ENCODE measurements around the gene EYS. TPM values are rescaled to one million over a fixed set of nuclear protein-coding genes. Genes with fewer than 3 reads are reported as not detected.

EYS gene
- polyA plus RNA-seq, 2 of the 4 experiments (the other 2 are of a cell fraction), result 0.03 to 0.06 TPM

GRCh38 chr6:65436281-65436680, 270.7 kb downstream of the EYS start:
- WGBS (ENCODE audit: missing lambda C conversion rate), result 11% methylated on average over 1 of the region's 1 CpG
- no peak for DNase-seq (ENCODE audit: low read depth in 1 of 2, low spot score in 1 of 2)
- Histone ChIP-seq H3K4me1 (no peaks in the 10 kb centered on the region), H3K4me3 (no peak overlapping the region), H3K27ac (no peak overlapping the region), H3K4me2 (no peak overlapping the region), H3K9me3 (no peaks in the 10 kb centered on the region)
- no peak for ATAC-seq
- no peak for TF ChIP-seq USF2 (IDR thresholded peaks at IDR 0.05)
- TF ChIP-seq, protein P1, sequence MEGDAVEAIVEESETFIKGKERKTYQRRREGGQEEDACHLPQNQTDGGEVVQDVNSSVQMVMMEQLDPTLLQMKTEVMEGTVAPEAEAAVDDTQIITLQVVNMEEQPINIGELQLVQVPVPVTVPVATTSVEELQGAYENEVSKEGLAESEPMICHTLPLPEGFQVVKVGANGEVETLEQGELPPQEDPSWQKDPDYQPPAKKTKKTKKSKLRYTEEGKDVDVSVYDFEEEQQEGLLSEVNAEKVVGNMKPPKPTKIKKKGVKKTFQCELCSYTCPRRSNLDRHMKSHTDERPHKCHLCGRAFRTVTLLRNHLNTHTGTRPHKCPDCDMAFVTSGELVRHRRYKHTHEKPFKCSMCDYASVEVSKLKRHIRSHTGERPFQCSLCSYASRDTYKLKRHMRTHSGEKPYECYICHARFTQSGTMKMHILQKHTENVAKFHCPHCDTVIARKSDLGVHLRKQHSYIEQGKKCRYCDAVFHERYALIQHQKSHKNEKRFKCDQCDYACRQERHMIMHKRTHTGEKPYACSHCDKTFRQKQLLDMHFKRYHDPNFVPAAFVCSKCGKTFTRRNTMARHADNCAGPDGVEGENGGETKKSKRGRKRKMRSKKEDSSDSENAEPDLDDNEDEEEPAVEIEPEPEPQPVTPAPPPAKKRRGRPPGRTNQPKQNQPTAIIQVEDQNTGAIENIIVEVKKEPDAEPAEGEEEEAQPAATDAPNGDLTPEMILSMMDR (IDR thresholded peaks at IDR 0.05), result no peak
- no peak for TF ChIP-seq SREBF2 (IDR thresholded peaks at IDR 0.05)
- TF ChIP-seq KDM5A (IDR thresholded peaks at IDR 0.05), result no peak
- no peak for TF ChIP-seq POLR2AphosphoS2 (conservative IDR thresholded peaks at IDR 0.05; ENCODE audit: low read length)
- no peak for TF ChIP-seq SMC3 (IDR thresholded peaks at IDR 0.05)
- TF ChIP-seq HEYL (CRISPR knock-in tag; IDR thresholded peaks at IDR 0.05), result no peak
- no peak for TF ChIP-seq CBX8 (IDR thresholded peaks at IDR 0.05)
- TF ChIP-seq KDM1A (IDR thresholded peaks at IDR 0.05; ENCODE audit: low read depth), result no peak
- no peak for TF ChIP-seq ZC3H11A (IDR thresholded peaks at IDR 0.05)
- TF ChIP-seq TP53 (CRISPR knock-in tag; IDR thresholded peaks at IDR 0.05), result no peak
- no peak for TF ChIP-seq MAFK (IDR thresholded peaks at IDR 0.05; ENCODE audit: partially characterized antibody)
- no peak for TF ChIP-seq HOXA7 (CRISPR knock-in tag; IDR thresholded peaks at IDR 0.05)
- no peak for TF ChIP-seq FOSL2 (IDR thresholded peaks at IDR 0.05)
- TF ChIP-seq FOSL2 (CRISPR knock-in tag; IDR thresholded peaks at IDR 0.05), result no peak
- no peak for TF ChIP-seq RARB (CRISPR knock-in tag; IDR thresholded peaks at IDR 0.05)
- TF ChIP-seq, protein P2, sequence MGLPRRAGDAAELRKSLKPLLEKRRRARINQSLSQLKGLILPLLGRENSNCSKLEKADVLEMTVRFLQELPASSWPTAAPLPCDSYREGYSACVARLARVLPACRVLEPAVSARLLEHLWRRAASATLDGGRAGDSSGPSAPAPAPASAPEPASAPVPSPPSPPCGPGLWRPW (IDR thresholded peaks at IDR 0.05), result no peak
- TF ChIP-seq, protein P3, sequence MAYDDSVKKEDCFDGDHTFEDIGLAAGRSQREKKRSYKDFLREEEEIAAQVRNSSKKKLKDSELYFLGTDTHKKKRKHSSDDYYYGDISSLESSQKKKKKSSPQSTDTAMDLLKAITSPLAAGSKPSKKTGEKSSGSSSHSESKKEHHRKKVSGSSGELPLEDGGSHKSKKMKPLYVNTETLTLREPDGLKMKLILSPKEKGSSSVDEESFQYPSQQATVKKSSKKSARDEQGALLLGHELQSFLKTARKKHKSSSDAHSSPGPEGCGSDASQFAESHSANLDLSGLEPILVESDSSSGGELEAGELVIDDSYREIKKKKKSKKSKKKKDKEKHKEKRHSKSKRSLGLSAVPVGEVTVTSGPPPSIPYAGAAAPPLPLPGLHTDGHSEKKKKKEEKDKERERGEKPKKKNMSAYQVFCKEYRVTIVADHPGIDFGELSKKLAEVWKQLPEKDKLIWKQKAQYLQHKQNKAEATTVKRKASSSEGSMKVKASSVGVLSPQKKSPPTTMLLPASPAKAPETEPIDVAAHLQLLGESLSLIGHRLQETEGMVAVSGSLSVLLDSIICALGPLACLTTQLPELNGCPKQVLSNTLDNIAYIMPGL (CRISPR knock-in tag; IDR thresholded peaks at IDR 0.05; ENCODE audit: borderline replicate concordance), result no peak
- ChIA-PET CTCF (no interaction called here), POLR2A (no interaction called here)
- FAIRE-seq, result no peak

GRCh38 chr6:65416621-65417020, 290.4 kb downstream of the EYS start:
- POLR2A ChIA-PET, result no interaction called here
- no peak overlapping the region for H3K4me2 ChIP-seq
- FAIRE-seq (no peak), ATAC-seq (no peak), DNase-seq (ENCODE audit: low read depth in 1 of 2, low spot score in 1 of 2) (no peak)
- H3K9me3 ChIP-seq, result no peaks in the 10 kb centered on the region
- no peak overlapping the region for H3K4me3 ChIP-seq
- WGBS (ENCODE audit: missing lambda C conversion rate), result 50% methylated on average over 3 of the region's 3 CpGs
- TF ChIP-seq HOXB13 (CRISPR knock-in tag; IDR thresholded peaks at IDR 0.05; ENCODE audit: low read depth), result no peak
- H3K27ac ChIP-seq, result no peak overlapping the region
- no peaks in the 10 kb centered on the region for H3K4me1 ChIP-seq
- CTCF ChIA-PET, result no interaction called here

GRCh38 chr6:65410309-65410708, 296.7 kb downstream of the EYS start:
- no peaks in the 10 kb centered on the region for H3K4me1 ChIP-seq
- FAIRE-seq, result no peak

More at GRCh38 chr6:65410309-65410708, 296.7 kb downstream of the EYS start:
- Histone ChIP-seq H3K4me3 (no peak overlapping the region), H3K27ac (no peak overlapping the region), H3K9me3 (no peaks in the 10 kb centered on the region), H3K4me2 (no peak overlapping the region)
- POLR2A ChIA-PET, result no interaction called here
- DNase-seq (ENCODE audit: low read depth in 1 of 2, low spot score in 1 of 2), result no peak
- CTCF ChIA-PET, result no interaction called here
- no peak for ATAC-seq
- WGBS (ENCODE audit: missing lambda C conversion rate), result 39% methylated on average over 3 of the region's 3 CpGs
- TF ChIP-seq EHMT2 (IDR thresholded peaks at IDR 0.05; ENCODE audit: low read depth) (no peak), SMC3 (IDR thresholded peaks at IDR 0.05) (no peak), ESRRA (IDR thresholded peaks at IDR 0.05; ENCODE audit: borderline replicate concordance, low read length) (no peak), MAFK (IDR thresholded peaks at IDR 0.05; ENCODE audit: partially characterized antibody) (no peak), GATA3 (IDR thresholded peaks at IDR 0.05; ENCODE audit: borderline replicate concordance) (no peak), NFE2L2 (conservative IDR thresholded peaks at IDR 0.05; ENCODE audit: low read length) (no peak), CHD2 (IDR thresholded peaks at IDR 0.05; ENCODE audit: low read length, partially characterized antibody) (no peak), ZSCAN20 (CRISPR knock-in tag; IDR thresholded peaks at IDR 0.05) (no peak), HOXB5 (CRISPR knock-in tag; IDR thresholded peaks at IDR 0.05) (no peak), PBX3 (IDR thresholded peaks at IDR 0.05) (no peak), MAZ (IDR thresholded peaks at IDR 0.05; ENCODE audit: borderline replicate concordance, low read depth, low read length) (no peak), SREBF2 (IDR thresholded peaks at IDR 0.05) (no peak), HEYL (CRISPR knock-in tag; IDR thresholded peaks at IDR 0.05) (no peak), HDAC2 (IDR thresholded peaks at IDR 0.05) (no peak), RFX5 (IDR thresholded peaks at IDR 0.05) (no peak), MYC (IDR thresholded peaks at IDR 0.05; ENCODE audit: borderline replicate concordance, low read length) (no peak), KDM1A (IDR thresholded peaks at IDR 0.05; ENCODE audit: low read depth) (no peak)

Measured in A549 (cell line).